Lower leg skin (tissue), 3 donors: Measurements from ENCODE around the gene AKT3.

Experiments used
- POLR2A ChIP-seq, 2 donors: fragments of 450-650 bp; IDR thresholded peaks; one replicate each; pipeline ENCODE4 v1.6.1; 2016 to 2017; ENCODE audit warnings: antibody characterized with exemption in 2 of 2, mild to moderate bottlenecking in 1 of 2, moderate library complexity in 1 of 2
- TF ChIP-seq, protein P1 (sequence below), 3 donors: fragments of 450-650 bp; IDR thresholded peaks; one replicate each; pipeline ENCODE4 v1.5.1; 2016; ENCODE audit warnings: antibody characterized with exemption in 3 of 3, mild to moderate bottlenecking in 3 of 3, moderate library complexity in 2 of 3

DNA sequence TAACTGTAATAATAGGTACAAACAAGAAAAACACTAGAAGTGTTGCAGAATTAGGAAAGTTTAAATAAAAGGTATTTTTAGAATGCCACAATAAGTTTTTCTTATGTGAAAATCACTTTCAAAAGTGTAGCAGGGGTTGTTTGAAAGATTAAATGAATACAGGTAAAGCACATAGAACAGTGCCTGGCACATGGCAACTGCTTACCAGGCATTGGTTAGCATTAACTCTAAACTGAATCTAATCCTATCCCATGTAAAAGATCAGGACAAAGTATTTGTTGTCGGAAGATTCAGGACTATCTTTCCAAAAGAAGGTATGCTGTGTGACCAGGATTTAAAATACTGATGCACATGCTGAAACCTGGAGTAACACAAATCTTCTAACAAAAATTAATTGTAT lies 3.3 kb downstream of the AKT3 start:
- TF ChIP-seq, protein P1, sequence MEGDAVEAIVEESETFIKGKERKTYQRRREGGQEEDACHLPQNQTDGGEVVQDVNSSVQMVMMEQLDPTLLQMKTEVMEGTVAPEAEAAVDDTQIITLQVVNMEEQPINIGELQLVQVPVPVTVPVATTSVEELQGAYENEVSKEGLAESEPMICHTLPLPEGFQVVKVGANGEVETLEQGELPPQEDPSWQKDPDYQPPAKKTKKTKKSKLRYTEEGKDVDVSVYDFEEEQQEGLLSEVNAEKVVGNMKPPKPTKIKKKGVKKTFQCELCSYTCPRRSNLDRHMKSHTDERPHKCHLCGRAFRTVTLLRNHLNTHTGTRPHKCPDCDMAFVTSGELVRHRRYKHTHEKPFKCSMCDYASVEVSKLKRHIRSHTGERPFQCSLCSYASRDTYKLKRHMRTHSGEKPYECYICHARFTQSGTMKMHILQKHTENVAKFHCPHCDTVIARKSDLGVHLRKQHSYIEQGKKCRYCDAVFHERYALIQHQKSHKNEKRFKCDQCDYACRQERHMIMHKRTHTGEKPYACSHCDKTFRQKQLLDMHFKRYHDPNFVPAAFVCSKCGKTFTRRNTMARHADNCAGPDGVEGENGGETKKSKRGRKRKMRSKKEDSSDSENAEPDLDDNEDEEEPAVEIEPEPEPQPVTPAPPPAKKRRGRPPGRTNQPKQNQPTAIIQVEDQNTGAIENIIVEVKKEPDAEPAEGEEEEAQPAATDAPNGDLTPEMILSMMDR (IDR thresholded peaks at IDR 0.05) = no peak
- TF ChIP-seq POLR2A (IDR thresholded peaks at IDR 0.05) = no peak
